HG03439 (cell line): ENCODE results near the gene KIAA1958.

Source experiments
- ATAC-seq: cut with Tn5 transposase; IDR thresholded peaks from one replicate; pipeline ENCODE4 v1.9.1; 2021; ENCODE audit warnings: mild to moderate bottlenecking, moderate library complexity; ENCODE audit not compliant: unreplicated experiment

Gene KIAA1958

GRCh38 chr9:112529316-112529715 lies 42.7 kb downstream of the KIAA1958 start:
- ATAC-seq: no peak

GRCh38 chr9:112530751-112531205 lies 44.2 kb downstream of the KIAA1958 start:
- no peak for ATAC-seq

GRCh38 chr9:112531666-112532282 lies 45.1 kb downstream of the KIAA1958 start:
- no peak for ATAC-seq

- ATAC-seq: no peak
Measured at GRCh38 chr9:112532427-112532826, 45.8 kb downstream of the KIAA1958 start.

GRCh38 chr9:112533660-112534059 lies 47.0 kb downstream of the KIAA1958 start:
- no peak for ATAC-seq

- ATAC-seq: no peak
Measured at GRCh38 chr9:112535301-112535700, 48.7 kb downstream of the KIAA1958 start.

GRCh38 chr9:112535811-112536210 lies 49.2 kb downstream of the KIAA1958 start:
- no peak for ATAC-seq

GRCh38 chr9:112537561-112537960 lies 50.9 kb downstream of the KIAA1958 start:
- no peak for ATAC-seq

GRCh38 chr9:112540800-112541199 lies 54.2 kb downstream of the KIAA1958 start:
- ATAC-seq: no peak

GRCh38 chr9:112541685-112542084 lies 55.1 kb downstream of the KIAA1958 start:
- ATAC-seq: no peak

- no peak for ATAC-seq
Measured at GRCh38 chr9:112542593-112543292, 56.1 kb downstream of the KIAA1958 start.

GRCh38 chr9:112544477-112544876 lies 57.9 kb downstream of the KIAA1958 start:
- no peak for ATAC-seq

- no peak for ATAC-seq
Measured at GRCh38 chr9:112545237-112545636, 58.6 kb downstream of the KIAA1958 start.

GRCh38 chr9:112546149-112547012 lies 59.8 kb downstream of the KIAA1958 start:
- no peak for ATAC-seq

GRCh38 chr9:112548051-112548440 lies 61.4 kb downstream of the KIAA1958 start:
- ATAC-seq: no peak

- ATAC-seq: no peak
Measured at GRCh38 chr9:112548836-112549595, 62.4 kb downstream of the KIAA1958 start.

GRCh38 chr9:112550531-112550930 lies 63.9 kb downstream of the KIAA1958 start:
- no peak for ATAC-seq

GRCh38 chr9:112551641-112552040 lies 65.0 kb downstream of the KIAA1958 start:
- no peak for ATAC-seq

- no peak for ATAC-seq
Measured at GRCh38 chr9:112552229-112553056, 65.8 kb downstream of the KIAA1958 start.

GRCh38 chr9:112553256-112553826 lies 66.7 kb downstream of the KIAA1958 start:
- no peak for ATAC-seq
